ENCODE measurements around the gene RRH. TPM values are rescaled to one million over a fixed set of nuclear protein-coding genes. Genes with fewer than 3 reads are reported as not detected.
A peak's percentile ranks its signal among the peaks of the same experiment; 100 is the strongest.

The RRH gene
- total RNA-seq, 1 experiment from 2014 or later = not detected

DNA sequence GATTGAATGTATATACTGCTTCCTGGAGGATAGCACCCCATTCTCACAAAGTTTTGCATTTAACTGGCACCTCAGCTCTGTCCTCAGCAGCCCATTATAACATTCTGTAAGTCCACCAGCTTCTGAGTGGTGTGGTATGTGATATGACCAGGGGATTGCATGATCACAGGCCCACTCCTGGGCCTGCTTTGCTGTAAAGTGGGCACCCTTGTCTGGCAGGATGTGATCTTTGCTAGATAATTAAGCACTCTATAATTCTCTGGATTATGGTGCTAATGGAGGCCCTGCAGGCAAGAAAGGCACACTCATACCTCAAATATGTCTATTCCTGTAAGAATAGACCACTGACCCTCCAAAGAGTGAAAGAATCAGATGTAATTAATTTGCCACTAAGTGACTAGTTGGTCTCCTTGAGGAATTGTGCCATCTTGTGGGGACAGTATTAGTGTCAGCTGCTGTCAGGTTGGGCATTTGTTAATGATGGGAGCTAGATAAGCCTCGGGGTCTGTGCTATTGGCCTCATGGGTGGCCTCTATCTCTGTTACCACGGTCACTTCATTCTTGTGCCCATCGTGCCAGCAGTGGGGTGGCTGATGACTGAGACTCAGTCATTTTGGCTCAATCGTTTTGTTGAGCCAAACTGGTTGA lies 23.7 kb upstream of the RRH start:
- ChIA-PET CTCF (interaction anchor here (0.6 to 1.3 kb wide), 11 partner anchors 9 to 1969 kb away, joined by 3 to 31 read pairs (median 4); partner anchors contain the start of genes CASP6, GAR1, PLA2G12A and SEC24B), POLR2A (no interaction called here)
- Mint-ChIP-seq H3K27ac (no peak overlapping the region), H3K4me1 (no peaks in the 10 kb centered on the region), H3K27me3 (ENCODE audit: low read depth) (no peaks in the 10 kb centered on the region; the same call in 1 of the 2 replicates), H3K36me3 (no peaks in the 10 kb centered on the region), H3K9me3 (no peaks in the 10 kb centered on the region), H3K4me3 (no peak overlapping the region)
- DNase-seq (ENCODE audit: low spot score) (peak; percentile 18), ATAC-seq (peak; percentile 97)
- TF ChIP-seq ZNF121 (CRISPR knock-in tag; IDR thresholded peaks at IDR 0.05) (peak; percentile 73; the same call in 1 of the 2 replicates), ATF1 (CRISPR knock-in tag; IDR thresholded peaks at IDR 0.05) (no peak)

DNA sequence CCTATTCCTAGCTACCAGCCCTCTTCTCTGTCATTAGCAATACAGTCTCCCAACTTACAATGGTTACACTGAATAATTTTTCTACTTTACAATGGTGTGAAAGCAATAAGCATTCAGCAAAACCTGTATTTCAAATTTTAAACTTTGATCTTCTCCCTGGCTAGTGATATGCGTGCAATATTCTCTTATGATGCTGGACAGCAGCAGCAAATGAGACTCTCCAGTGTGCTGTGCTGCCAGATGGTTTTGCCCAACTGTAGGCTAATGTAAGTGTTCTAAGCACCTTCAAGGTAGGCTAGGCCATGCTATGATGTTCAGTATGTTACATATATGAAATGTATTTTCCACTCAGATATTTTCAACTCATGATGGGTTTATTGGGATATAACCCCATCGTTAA lies 18.1 kb upstream of the RRH start:
- ATAC-seq (no peak), DNase-seq (ENCODE audit: low spot score) (no peak)
- Mint-ChIP-seq H3K27ac (no peak overlapping the region), H3K36me3 (no peaks in the 10 kb centered on the region), H3K27me3 (ENCODE audit: low read depth) (no peaks in the 10 kb centered on the region; the same call in 1 of the 2 replicates), H3K4me1 (peaks cover 13% of the 10 kb centered on the region), H3K9me3 (no peaks in the 10 kb centered on the region), H3K4me3 (no peak overlapping the region)
- no peak for TF ChIP-seq JAZF1 (CRISPR knock-in tag; IDR thresholded peaks at IDR 0.05)
- ChIA-PET POLR2A (no interaction called here), CTCF (no interaction called here)

DNA sequence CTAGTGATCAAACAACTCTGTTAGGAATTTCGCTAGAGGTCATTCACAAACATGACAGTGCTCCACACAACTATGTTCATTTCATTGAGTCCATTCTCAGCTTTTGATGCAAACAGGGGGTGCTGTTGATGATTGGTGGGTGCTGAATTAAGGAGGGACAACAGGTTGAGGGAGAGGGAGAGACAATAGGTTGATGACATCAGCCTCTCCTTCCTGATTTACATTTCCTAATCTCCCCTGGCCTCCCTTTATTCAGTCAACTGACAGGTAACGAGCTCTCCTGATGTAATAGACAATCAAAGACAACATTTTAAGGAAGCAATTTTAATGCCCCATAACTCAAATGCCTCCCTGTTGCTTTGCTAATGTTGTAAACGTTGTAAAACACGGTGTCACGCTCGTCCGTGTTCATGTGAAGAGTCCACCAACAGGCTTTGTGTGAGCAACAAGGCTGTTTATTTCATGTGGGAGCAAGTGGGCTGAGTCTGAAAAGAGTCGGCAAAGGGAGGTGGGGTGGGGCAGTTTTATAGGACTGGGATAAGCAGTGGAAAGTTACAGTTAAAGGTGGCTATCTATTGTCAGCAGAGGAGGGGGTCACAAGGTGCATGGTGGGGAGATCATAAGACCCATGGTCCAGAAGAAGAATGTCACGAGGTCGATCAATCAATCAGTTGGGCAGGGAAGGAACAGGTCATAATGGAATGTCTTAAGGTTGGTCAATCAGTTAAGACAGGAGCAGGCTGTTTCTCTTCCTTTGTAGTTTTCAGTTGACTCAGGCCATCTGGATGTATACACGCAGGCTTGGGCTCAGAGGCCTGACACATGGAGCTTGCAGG lies 17.0 kb upstream of the RRH start:
- Mint-ChIP-seq H3K36me3 (no peaks in the 10 kb centered on the region), H3K9me3 (no peaks in the 10 kb centered on the region), H3K4me3 (no peak overlapping the region; the same call in 1 of the 2 replicates), H3K4me1 (peaks cover 14% of the 10 kb centered on the region), H3K27ac (peak overlapping the region; percentile 6; the same call in 1 of the 2 replicates), H3K27me3 (ENCODE audit: low read depth) (no peaks in the 10 kb centered on the region; the same call in 1 of the 2 replicates)
- ATAC-seq (peak; percentile 29), DNase-seq (ENCODE audit: low spot score) (no peak)
- ChIA-PET POLR2A (interaction anchor here (0.5 to 1.0 kb wide), 3 partner anchors 93 to 251 kb away, joined by 3 to 4 read pairs (median 4); partner anchors contain the start of genes CASP6 and MCUB), CTCF (no interaction called here)
- TF ChIP-seq, protein P1, sequence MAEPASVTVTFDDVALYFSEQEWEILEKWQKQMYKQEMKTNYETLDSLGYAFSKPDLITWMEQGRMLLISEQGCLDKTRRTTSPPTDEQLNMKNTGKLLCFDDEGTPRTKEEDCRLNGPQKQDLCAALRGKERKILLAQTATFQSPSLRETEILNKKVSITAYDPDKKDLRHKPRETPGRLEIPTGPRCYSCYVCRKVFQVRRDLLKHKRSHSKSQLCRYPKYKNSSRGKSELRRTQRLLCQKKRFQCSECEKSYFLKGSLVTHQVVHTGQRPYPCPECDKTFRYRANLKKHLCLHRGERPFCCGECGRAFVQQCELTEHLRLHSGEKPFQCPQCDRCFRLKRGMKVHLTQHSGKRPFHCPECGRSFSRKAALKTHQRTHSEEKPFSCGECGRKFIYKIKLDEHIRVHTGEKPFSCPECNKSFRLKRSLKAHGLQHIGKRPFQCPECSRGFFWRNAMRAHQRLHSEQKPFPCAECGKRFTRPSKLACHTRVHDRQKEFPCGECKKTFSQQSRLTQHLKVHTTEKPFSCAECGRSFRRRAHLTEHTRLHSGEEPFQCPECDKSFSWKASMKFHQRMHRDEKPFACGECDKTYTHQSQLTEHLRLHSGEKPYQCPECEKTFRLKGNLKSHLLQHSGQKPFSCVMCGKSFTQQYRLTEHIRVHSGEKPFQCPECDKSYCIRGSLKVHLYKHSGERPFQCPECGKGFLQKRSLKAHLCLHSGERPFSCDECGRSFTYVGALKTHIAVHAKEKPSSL (CRISPR knock-in tag; conservative IDR thresholded peaks at IDR 0.05) = no peak
- TF ChIP-seq CBFB (CRISPR knock-in tag; IDR thresholded peaks at IDR 0.05; ENCODE audit: low read depth) = no peak

DNA sequence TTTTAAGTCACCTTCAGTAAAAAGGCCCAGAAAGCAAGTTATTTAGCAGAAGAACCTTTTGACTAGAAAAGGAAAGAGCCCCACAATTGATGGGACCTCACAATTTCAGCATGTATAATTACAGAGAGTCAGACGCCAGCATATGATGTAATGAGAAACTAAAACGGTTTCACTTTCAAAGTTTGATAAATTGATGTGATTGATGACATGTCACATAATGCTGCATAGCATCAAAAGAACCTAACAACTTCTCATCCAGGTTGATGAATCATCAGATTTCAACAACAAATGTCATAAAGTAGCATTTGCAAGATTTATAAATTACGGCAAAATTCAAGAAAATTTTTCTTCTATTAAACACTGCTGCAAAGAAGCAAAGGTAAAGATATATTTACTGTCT lies 16.1 kb upstream of the RRH start:
- ATAC-seq = no peak
- no peak overlapping the region for H3K27ac Mint-ChIP-seq
- no peaks in the 10 kb centered on the region for H3K9me3 Mint-ChIP-seq
- H3K36me3 Mint-ChIP-seq = no peaks in the 10 kb centered on the region
- ChIA-PET CTCF (no interaction called here), POLR2A (interaction anchor here (0.5 kb wide), 1 partner anchor 252 kb away, joined by 3 read pairs; the partner anchor contains the start of gene MCUB)
- DNase-seq (ENCODE audit: low spot score) = no peak
- H3K4me3 Mint-ChIP-seq = no peak overlapping the region
- H3K4me1 Mint-ChIP-seq = peaks cover 23% of the 10 kb centered on the region
- H3K27me3 Mint-ChIP-seq (ENCODE audit: low read depth) = no peaks in the 10 kb centered on the region
- TF ChIP-seq JUN (CRISPR knock-in tag; IDR thresholded peaks at IDR 0.05) (no peak), ETV6 (CRISPR knock-in tag; IDR thresholded peaks at IDR 0.05) (no peak)
- TF ChIP-seq, protein P2, sequence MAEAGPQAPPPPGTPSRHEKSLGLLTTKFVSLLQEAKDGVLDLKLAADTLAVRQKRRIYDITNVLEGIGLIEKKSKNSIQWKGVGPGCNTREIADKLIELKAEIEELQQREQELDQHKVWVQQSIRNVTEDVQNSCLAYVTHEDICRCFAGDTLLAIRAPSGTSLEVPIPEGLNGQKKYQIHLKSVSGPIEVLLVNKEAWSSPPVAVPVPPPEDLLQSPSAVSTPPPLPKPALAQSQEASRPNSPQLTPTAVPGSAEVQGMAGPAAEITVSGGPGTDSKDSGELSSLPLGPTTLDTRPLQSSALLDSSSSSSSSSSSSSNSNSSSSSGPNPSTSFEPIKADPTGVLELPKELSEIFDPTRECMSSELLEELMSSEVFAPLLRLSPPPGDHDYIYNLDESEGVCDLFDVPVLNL (CRISPR knock-in tag; IDR thresholded peaks at IDR 0.05; ENCODE audit: borderline replicate concordance, low read depth) = no peak
- TF ChIP-seq, protein P3, sequence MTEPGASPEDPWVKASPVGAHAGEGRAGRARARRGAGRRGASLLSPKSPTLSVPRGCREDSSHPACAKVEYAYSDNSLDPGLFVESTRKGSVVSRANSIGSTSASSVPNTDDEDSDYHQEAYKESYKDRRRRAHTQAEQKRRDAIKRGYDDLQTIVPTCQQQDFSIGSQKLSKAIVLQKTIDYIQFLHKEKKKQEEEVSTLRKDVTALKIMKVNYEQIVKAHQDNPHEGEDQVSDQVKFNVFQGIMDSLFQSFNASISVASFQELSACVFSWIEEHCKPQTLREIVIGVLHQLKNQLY (CRISPR knock-in tag; IDR thresholded peaks at IDR 0.05) = no peak
- TF ChIP-seq, protein P4, sequence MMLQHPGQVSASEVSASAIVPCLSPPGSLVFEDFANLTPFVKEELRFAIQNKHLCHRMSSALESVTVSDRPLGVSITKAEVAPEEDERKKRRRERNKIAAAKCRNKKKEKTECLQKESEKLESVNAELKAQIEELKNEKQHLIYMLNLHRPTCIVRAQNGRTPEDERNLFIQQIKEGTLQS (CRISPR knock-in tag; conservative IDR thresholded peaks at IDR 0.05) = no peak
- TF ChIP-seq, protein P5, sequence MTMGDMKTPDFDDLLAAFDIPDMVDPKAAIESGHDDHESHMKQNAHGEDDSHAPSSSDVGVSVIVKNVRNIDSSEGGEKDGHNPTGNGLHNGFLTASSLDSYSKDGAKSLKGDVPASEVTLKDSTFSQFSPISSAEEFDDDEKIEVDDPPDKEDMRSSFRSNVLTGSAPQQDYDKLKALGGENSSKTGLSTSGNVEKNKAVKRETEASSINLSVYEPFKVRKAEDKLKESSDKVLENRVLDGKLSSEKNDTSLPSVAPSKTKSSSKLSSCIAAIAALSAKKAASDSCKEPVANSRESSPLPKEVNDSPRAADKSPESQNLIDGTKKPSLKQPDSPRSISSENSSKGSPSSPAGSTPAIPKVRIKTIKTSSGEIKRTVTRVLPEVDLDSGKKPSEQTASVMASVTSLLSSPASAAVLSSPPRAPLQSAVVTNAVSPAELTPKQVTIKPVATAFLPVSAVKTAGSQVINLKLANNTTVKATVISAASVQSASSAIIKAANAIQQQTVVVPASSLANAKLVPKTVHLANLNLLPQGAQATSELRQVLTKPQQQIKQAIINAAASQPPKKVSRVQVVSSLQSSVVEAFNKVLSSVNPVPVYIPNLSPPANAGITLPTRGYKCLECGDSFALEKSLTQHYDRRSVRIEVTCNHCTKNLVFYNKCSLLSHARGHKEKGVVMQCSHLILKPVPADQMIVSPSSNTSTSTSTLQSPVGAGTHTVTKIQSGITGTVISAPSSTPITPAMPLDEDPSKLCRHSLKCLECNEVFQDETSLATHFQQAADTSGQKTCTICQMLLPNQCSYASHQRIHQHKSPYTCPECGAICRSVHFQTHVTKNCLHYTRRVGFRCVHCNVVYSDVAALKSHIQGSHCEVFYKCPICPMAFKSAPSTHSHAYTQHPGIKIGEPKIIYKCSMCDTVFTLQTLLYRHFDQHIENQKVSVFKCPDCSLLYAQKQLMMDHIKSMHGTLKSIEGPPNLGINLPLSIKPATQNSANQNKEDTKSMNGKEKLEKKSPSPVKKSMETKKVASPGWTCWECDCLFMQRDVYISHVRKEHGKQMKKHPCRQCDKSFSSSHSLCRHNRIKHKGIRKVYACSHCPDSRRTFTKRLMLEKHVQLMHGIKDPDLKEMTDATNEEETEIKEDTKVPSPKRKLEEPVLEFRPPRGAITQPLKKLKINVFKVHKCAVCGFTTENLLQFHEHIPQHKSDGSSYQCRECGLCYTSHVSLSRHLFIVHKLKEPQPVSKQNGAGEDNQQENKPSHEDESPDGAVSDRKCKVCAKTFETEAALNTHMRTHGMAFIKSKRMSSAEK (CRISPR knock-in tag; IDR thresholded peaks at IDR 0.05; ENCODE audit: borderline replicate concordance) = no peak
- TF ChIP-seq, protein P1 (CRISPR knock-in tag; conservative IDR thresholded peaks at IDR 0.05) = no peak
